HG02840 (cell line): ENCODE results near the gene KRTAP26-1.

ENCODE experiments used
- ATAC-seq: cut with Tn5 transposase; IDR thresholded peaks from one replicate; pipeline ENCODE4 v1.9.1; 2021; ENCODE audit warnings: mild to moderate bottlenecking, moderate library complexity, moderate number of reproducible peaks; ENCODE audit not compliant: unreplicated experiment, low FRiP score

Gene KRTAP26-1

GRCh38 chr21:30282850-30283249 lies 37.3 kb downstream of the KRTAP26-1 start, which contains the start of gene KRTAP24-1:
KRTAP24-1 (minus strand) TSS chr21:30282950; CDS start chr21:30282932, 18 bp downstream.
- no peak for ATAC-seq

- ATAC-seq, result no peak
Observed at GRCh38 chr21:30271611-30272010, 48.5 kb downstream of the KRTAP26-1 start.

- no peak for ATAC-seq
Observed at GRCh38 chr21:30271156-30271555, 49.0 kb downstream of the KRTAP26-1 start.

GRCh38 chr21:30269803-30270530 lies 50.1 kb downstream of the KRTAP26-1 start:
- ATAC-seq, result no peak
